ENCODE results near the gene FCGBP. TPM values are rescaled to one million over a fixed set of nuclear protein-coding genes. Genes with fewer than 3 reads are reported as not detected.
"Not testable (repeated sequence)": the region's sequence is repeated elsewhere in the genome, so short reads cannot be mapped to it uniquely, and the experiment has no call there.

FCGBP gene
- total RNA-seq, 1 donor from 2014 or later = 17.7 TPM

GRCh38 chr19:39916851-39917396 lies 17.5 kb downstream of the FCGBP start:
- no peak for DNase-seq

- no peak for DNase-seq
Measured at GRCh38 chr19:39916236-39916635, 18.2 kb downstream of the FCGBP start.

- DNase-seq = no peak
Measured at GRCh38 chr19:39915848-39916215, 18.6 kb downstream of the FCGBP start.

- no peak for DNase-seq
Measured at GRCh38 chr19:39915101-39915847, 19.2 kb downstream of the FCGBP start.

GRCh38 chr19:39913682-39914333 lies 20.6 kb downstream of the FCGBP start:
- DNase-seq = no peak

GRCh38 chr19:39908803-39909202 lies 25.6 kb downstream of the FCGBP start:
- DNase-seq = no peak

GRCh38 chr19:39906820-39907611 lies 27.4 kb downstream of the FCGBP start:
- no peak for DNase-seq

GRCh38 chr19:39906283-39906682 lies 28.2 kb downstream of the FCGBP start:
- DNase-seq = no peak

- not testable (repeated sequence) for DNase-seq
Measured at GRCh38 chr19:39903486-39904091, 30.8 kb downstream of the FCGBP start.

GRCh38 chr19:39902326-39902725 lies 32.1 kb downstream of the FCGBP start:
- not testable (repeated sequence) for DNase-seq

- DNase-seq = not testable (repeated sequence)
Measured at GRCh38 chr19:39901681-39902080, 32.8 kb downstream of the FCGBP start.

- not testable (repeated sequence) for DNase-seq
Measured at GRCh38 chr19:39898858-39899257, 35.6 kb downstream of the FCGBP start.

GRCh38 chr19:39897511-39898245 lies 36.8 kb downstream of the FCGBP start:
- DNase-seq = not testable (repeated sequence)

- DNase-seq = not testable (repeated sequence)
Measured at GRCh38 chr19:39895096-39895495, 39.3 kb downstream of the FCGBP start.

GRCh38 chr19:39894236-39894606 lies 40.2 kb downstream of the FCGBP start:
- DNase-seq = not testable (repeated sequence)

- DNase-seq = not testable (repeated sequence)
Measured at GRCh38 chr19:39893366-39894235, 40.8 kb downstream of the FCGBP start.

GRCh38 chr19:39892506-39892902 lies 41.9 kb downstream of the FCGBP start:
- not testable (repeated sequence) for DNase-seq

GRCh38 chr19:39891660-39892505 lies 42.6 kb downstream of the FCGBP start:
- not testable (repeated sequence) for DNase-seq

- no peak for DNase-seq
Measured at GRCh38 chr19:39890755-39891551, 43.5 kb downstream of the FCGBP start.
